Activated CD4-positive, alpha-beta T cell treated with anti-CD3 and anti-CD28 coated beads, Interleukin-10, Interleukin-2, amounts not matched to agents 100 ng/mL and 50 ng/mL, durations not matched to agents 16 hours and 8 hours (primary cell): ENCODE results near the gene AMN.

Source experiments
- DNase-seq: peaks from one replicate; pipeline ENCODE4 v3.0.0-alpha.2; 2020

Gene AMN

GRCh38 chr14:102947321-102948103 is 25.0 kb downstream of the AMN start:
- DNase-seq: no peak

- no peak for DNase-seq
Observed at GRCh38 chr14:102948698-102949061, 26.2 kb downstream of the AMN start.

- peak; percentile 23 for DNase-seq
Observed at GRCh38 chr14:102949062-102949800, 26.8 kb downstream of the AMN start.

- DNase-seq: no peak
Observed at GRCh38 chr14:102949801-102950451, 27.5 kb downstream of the AMN start.

GRCh38 chr14:102951034-102951433 is 28.6 kb downstream of the AMN start:
- no peak for DNase-seq

- DNase-seq: no peak
Observed at GRCh38 chr14:102951799-102952198, 29.3 kb downstream of the AMN start.

- DNase-seq: no peak
Observed at GRCh38 chr14:102952276-102952675, 29.8 kb downstream of the AMN start.

GRCh38 chr14:102953100-102953499 is 30.6 kb downstream of the AMN start:
- DNase-seq: no peak

- DNase-seq: no peak
Observed at GRCh38 chr14:102954081-102954789, 31.8 kb downstream of the AMN start.

GRCh38 chr14:102955636-102956408 is 33.4 kb downstream of the AMN start:
- no peak for DNase-seq

GRCh38 chr14:102957222-102957621 is 34.8 kb downstream of the AMN start:
- no peak for DNase-seq

GRCh38 chr14:102958461-102958860 is 36.0 kb downstream of the AMN start:
- no peak for DNase-seq

GRCh38 chr14:102962111-102962627 is 39.7 kb downstream of the AMN start:
- DNase-seq: no peak

GRCh38 chr14:102964152-102964730 is 41.8 kb downstream of the AMN start:
- DNase-seq: no peak

- no peak for DNase-seq
Observed at GRCh38 chr14:102965282-102965681, 42.8 kb downstream of the AMN start.

GRCh38 chr14:102965971-102966655 is 43.6 kb downstream of the AMN start:
- no peak for DNase-seq

GRCh38 chr14:102966681-102967505 is 44.4 kb downstream of the AMN start:
- no peak for DNase-seq

GRCh38 chr14:102967506-102967795 is 45.0 kb downstream of the AMN start:
- no peak for DNase-seq

GRCh38 chr14:102968306-102968705 is 45.8 kb downstream of the AMN start:
- no peak for DNase-seq

GRCh38 chr14:102969060-102969791 is 46.8 kb downstream of the AMN start:
- no peak for DNase-seq
